ENCODE measurements around the gene PXMP2.

- TF ChIP-seq CTCF (conservative IDR thresholded peaks at IDR 0.05; ENCODE audit: low read depth, low read length), result no peak
- no peak for TF ChIP-seq EZH2 (IDR thresholded peaks at IDR 0.05; ENCODE audit: borderline replicate concordance, low read depth, low read length, poor library complexity, severe bottlenecking)
Measured at GRCh38 chr12:132728502-132728901, 41.1 kb downstream of the PXMP2 start.
